ENCODE measurements around the gene TMEM156. TPM values are rescaled to one million over a fixed set of nuclear protein-coding genes. Genes with fewer than 3 reads are reported as not detected.

The TMEM156 gene
- total and polyA plus RNA-seq, 2 donors: 15.0 to 23.7 TPM

DNA sequence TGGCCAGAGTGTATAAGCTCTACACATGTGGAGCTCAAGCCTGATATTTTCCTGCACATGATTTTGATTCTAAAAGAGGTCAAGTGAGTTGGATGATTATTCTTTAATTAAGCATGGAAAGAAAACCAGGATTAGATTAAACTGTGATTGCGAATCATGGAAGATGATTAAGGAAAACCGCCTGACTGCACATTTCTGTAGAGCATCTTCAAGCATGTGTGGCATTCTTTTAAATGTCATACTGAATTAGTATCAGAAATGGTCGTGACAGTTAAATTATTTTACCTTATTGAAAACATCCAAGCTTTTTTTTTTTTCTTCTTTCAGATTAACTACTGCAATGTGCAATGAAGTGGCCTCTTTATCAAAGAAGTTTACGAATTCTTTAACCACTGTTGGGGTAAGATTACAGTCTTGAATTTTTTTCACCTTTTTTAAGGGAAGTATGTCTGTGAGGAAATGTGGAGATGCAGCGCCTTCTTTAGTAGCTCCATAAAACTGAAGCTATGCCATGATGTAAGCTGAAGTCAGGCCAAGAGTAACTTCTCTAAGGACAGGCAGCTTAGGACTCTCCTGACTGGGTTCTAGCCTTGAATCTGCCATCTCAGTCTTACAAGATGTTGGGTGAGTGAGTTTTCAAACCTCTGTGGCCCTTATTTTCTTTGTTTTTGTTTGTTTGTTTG, 96.7 kb downstream of the TMEM156 start:
- WGBS: 95% methylated on average over 5 of the region's 5 CpGs

DNA sequence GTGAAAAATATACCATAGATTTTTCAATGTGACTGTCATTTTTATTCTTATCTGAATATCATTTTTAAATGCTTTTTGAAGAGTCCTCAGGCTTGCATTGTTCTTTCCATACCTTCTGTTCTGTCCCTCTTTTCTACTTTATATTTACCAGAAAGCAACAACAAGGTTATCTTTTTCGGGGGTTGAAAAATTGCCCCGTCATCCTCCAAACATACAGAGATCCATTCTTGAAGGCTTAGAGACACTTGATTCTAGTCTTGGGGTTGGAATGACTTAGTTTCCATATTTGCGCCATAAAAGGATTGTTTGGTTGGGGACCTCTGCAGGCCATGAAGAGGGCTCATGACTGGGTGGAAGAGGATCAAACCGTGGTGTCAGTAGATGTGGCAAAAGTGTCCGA, 101.1 kb downstream of the TMEM156 start:
- no peaks in the 10 kb centered on the region for H3K27me3 ChIP-seq (ENCODE audit: control insufficient read depth in 2 of 2, insufficient read depth in 1 of 2, low read length in 1 of 2)
- DNase-seq (ENCODE audit: low read depth in 6 of 9, low spot score in 9 of 9): no peak
- no peak overlapping the region for H3K4me3 ChIP-seq (ENCODE audit: low read length in 2 of 2)
- WGBS: 79% methylated on average over 5 of the region's 5 CpGs
- H3K36me3 ChIP-seq (ENCODE audit: control insufficient read depth in 2 of 2, insufficient read depth in 2 of 2, low read length in 1 of 2): no peaks in the 10 kb centered on the region
- H3K9me3 ChIP-seq (ENCODE audit: control insufficient read depth in 2 of 2, insufficient read depth in 1 of 2, low read length in 1 of 2): no peaks in the 10 kb centered on the region
- H3K27ac ChIP-seq (ENCODE audit: low read depth in 1 of 2, low read length in 1 of 2): no peak overlapping the region
- no peaks in the 10 kb centered on the region for H3K4me1 ChIP-seq (ENCODE audit: control insufficient read depth in 2 of 2, insufficient read depth in 2 of 2, low read length in 2 of 2)

More for the DNA sequence above, 96.7 kb downstream of the TMEM156 start:
- Histone ChIP-seq H3K9me3 (ENCODE audit: control insufficient read depth in 2 of 2, insufficient read depth in 1 of 2, low read length in 1 of 2) (no peaks in the 10 kb centered on the region), H3K4me1 (ENCODE audit: control insufficient read depth in 2 of 2, insufficient read depth in 2 of 2, low read length in 2 of 2) (no peaks in the 10 kb centered on the region), H3K27me3 (ENCODE audit: control insufficient read depth in 2 of 2, insufficient read depth in 1 of 2, low read length in 1 of 2) (no peaks in the 10 kb centered on the region), H3K4me3 (ENCODE audit: low read length in 2 of 2) (no peak overlapping the region), H3K36me3 (ENCODE audit: control insufficient read depth in 2 of 2, insufficient read depth in 2 of 2, low read length in 1 of 2) (no peaks in the 10 kb centered on the region), H3K27ac (ENCODE audit: low read depth in 1 of 2, low read length in 1 of 2) (no peak overlapping the region)
- DNase-seq (ENCODE audit: low read depth in 6 of 9, low spot score in 9 of 9): no peak

DNA sequence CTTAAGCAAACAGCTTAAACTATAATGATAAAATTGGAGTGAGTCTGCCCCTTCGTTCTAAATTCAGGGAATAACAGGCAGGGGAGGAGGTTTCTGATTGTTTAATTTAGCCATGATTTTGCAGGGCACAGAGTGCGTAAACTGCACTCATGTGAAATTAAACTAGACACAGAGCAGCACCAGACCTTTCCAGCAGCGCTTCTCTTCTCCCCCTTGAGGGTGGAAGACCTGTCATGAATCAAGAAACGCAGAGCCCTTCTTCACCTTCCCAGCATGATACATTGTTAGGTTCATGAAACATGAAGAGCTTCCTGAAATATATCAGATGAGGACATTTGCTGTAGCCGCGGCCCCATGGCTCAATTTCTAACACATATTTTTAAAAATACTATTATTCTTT, 101.5 kb downstream of the TMEM156 start:
- Histone ChIP-seq H3K4me1 (ENCODE audit: control insufficient read depth in 2 of 2, insufficient read depth in 2 of 2, low read length in 2 of 2) (no peaks in the 10 kb centered on the region), H3K9me3 (ENCODE audit: control insufficient read depth in 2 of 2, insufficient read depth in 1 of 2, low read length in 1 of 2) (no peaks in the 10 kb centered on the region), H3K27ac (ENCODE audit: low read depth in 1 of 2, low read length in 1 of 2) (no peak overlapping the region), H3K36me3 (ENCODE audit: control insufficient read depth in 2 of 2, insufficient read depth in 2 of 2, low read length in 1 of 2) (no peaks in the 10 kb centered on the region), H3K27me3 (ENCODE audit: control insufficient read depth in 2 of 2, insufficient read depth in 1 of 2, low read length in 1 of 2) (no peaks in the 10 kb centered on the region), H3K4me3 (ENCODE audit: low read length in 2 of 2) (no peak overlapping the region)
- no peak for DNase-seq (ENCODE audit: low read depth in 6 of 9, low spot score in 9 of 9)
- WGBS: 96% methylated on average over 6 of the region's 6 CpGs

DNA sequence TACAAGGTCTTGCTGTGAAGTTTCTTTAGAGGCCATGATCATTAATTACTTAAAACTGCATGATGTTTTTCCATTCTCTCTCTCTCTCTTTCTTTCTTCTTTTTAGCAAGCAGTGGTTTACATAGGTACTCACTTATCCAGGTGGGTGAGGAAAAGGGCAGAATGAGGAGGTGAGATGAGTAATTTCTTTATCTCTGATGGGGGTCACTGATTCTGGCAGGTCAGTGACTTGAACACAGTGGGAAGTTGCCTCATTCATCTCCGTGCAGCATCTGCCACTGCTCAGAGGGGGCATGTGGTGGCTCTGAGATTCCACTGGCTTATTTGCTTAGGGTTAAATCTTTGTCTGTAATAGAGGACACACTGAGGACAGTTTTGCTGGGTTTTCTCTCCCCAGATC, 102.0 kb downstream of the TMEM156 start:
- no peaks in the 10 kb centered on the region for H3K9me3 ChIP-seq (ENCODE audit: control insufficient read depth in 2 of 2, insufficient read depth in 1 of 2, low read length in 1 of 2)
- no peak for DNase-seq (ENCODE audit: low read depth in 6 of 9, low spot score in 9 of 9)
- WGBS: 85% methylated on average over 1 of the region's 1 CpG
- no peaks in the 10 kb centered on the region for H3K27me3 ChIP-seq (ENCODE audit: control insufficient read depth in 2 of 2, insufficient read depth in 1 of 2, low read length in 1 of 2)
- no peaks in the 10 kb centered on the region for H3K36me3 ChIP-seq (ENCODE audit: control insufficient read depth in 2 of 2, insufficient read depth in 2 of 2, low read length in 1 of 2)
- H3K4me3 ChIP-seq (ENCODE audit: low read length in 2 of 2): no peak overlapping the region
- no peak overlapping the region for H3K27ac ChIP-seq (ENCODE audit: low read depth in 1 of 2, low read length in 1 of 2)
- H3K4me1 ChIP-seq (ENCODE audit: control insufficient read depth in 2 of 2, insufficient read depth in 2 of 2, low read length in 2 of 2): no peaks in the 10 kb centered on the region

DNA sequence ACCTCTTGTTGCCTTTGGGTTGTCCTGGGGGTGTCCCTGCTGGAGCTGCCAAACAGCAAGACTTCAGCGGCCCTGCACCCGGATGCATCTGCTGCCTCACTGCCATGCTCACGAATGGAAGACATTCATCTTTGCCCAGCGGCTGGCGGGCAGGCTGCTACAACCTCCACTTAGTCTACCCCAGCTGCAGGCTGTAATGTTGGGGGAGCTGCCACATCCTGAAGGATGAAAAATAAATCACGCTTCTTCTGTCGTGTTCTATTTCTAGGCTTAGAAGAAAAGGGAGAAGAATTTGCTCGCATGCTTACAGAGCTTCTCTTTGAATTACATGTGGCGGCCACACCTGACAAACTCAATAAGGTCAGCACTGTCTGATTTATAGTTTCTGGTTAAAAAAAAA, 103.2 kb downstream of the TMEM156 start:
- Histone ChIP-seq H3K36me3 (ENCODE audit: control insufficient read depth in 2 of 2, insufficient read depth in 2 of 2, low read length in 1 of 2) (no peaks in the 10 kb centered on the region), H3K4me3 (ENCODE audit: low read length in 2 of 2) (no peak overlapping the region), H3K27ac (ENCODE audit: low read depth in 1 of 2, low read length in 1 of 2) (no peak overlapping the region), H3K4me1 (ENCODE audit: control insufficient read depth in 2 of 2, insufficient read depth in 2 of 2, low read length in 2 of 2) (no peaks in the 10 kb centered on the region), H3K27me3 (ENCODE audit: control insufficient read depth in 2 of 2, insufficient read depth in 1 of 2, low read length in 1 of 2) (no peaks in the 10 kb centered on the region), H3K9me3 (ENCODE audit: control insufficient read depth in 2 of 2, insufficient read depth in 1 of 2, low read length in 1 of 2) (no peaks in the 10 kb centered on the region)
- no peak for DNase-seq (ENCODE audit: low read depth in 6 of 9, low spot score in 9 of 9)
- WGBS: 94% methylated on average over 9 of the region's 9 CpGs

DNA sequence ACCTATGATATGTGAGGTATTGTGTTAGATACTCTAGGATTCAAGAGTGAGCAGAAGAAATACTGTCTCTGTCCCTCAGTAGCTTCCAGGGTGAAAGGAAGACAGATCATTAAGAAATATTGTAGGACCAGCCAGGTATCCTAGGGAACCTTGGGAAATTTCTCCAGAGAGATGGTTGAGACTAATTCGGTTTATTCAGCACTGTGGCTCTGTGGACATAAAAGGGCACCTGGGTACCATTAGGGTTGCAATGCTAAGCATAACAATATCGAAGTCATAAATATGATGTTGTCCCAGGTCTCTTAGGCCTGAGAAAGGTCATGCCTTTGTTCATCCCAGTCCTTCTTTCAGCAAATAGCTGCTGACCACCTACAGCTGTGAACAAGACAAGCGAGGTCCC, 103.6 kb downstream of the TMEM156 start:
- no peaks in the 10 kb centered on the region for H3K36me3 ChIP-seq (ENCODE audit: control insufficient read depth in 2 of 2, insufficient read depth in 2 of 2, low read length in 1 of 2)
- H3K27ac ChIP-seq (ENCODE audit: low read depth in 1 of 2, low read length in 1 of 2): no peak overlapping the region
- no peaks in the 10 kb centered on the region for H3K9me3 ChIP-seq (ENCODE audit: control insufficient read depth in 2 of 2, insufficient read depth in 1 of 2, low read length in 1 of 2)
- H3K4me1 ChIP-seq (ENCODE audit: control insufficient read depth in 2 of 2, insufficient read depth in 2 of 2, low read length in 2 of 2): no peaks in the 10 kb centered on the region
- no peak for DNase-seq (ENCODE audit: low read depth in 6 of 9, low spot score in 9 of 9)
- no peaks in the 10 kb centered on the region for H3K27me3 ChIP-seq (ENCODE audit: control insufficient read depth in 2 of 2, insufficient read depth in 1 of 2, low read length in 1 of 2)
- H3K4me3 ChIP-seq (ENCODE audit: low read length in 2 of 2): no peak overlapping the region
- 96% methylated on average over 3 of the region's 3 CpGs for WGBS

DNA sequence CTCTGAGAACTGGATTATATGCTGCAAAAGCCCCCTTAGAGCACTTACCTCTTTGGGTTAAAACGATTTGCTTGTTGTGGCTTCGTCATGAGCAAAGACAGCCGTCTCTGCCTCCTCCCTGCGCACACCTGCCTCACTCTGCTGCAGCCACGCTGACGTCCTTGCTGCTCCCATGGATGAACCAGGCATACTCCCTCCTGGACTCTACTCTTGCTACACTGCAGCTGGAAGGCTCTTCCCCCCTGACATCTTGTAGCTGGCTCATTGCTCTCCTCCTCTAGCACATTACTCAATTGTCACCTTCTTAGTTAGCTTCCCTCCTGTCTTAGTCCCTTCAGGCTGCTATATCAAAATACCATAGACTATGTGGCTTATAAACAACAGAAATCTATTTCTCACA, 105.3 kb downstream of the TMEM156 start:
- H3K36me3 ChIP-seq (ENCODE audit: control insufficient read depth in 2 of 2, insufficient read depth in 2 of 2, low read length in 1 of 2): no peaks in the 10 kb centered on the region
- H3K27me3 ChIP-seq (ENCODE audit: control insufficient read depth in 2 of 2, insufficient read depth in 1 of 2, low read length in 1 of 2): no peaks in the 10 kb centered on the region
- 89% methylated on average over 6 of the region's 6 CpGs for WGBS
- DNase-seq (ENCODE audit: low read depth in 6 of 9, low spot score in 9 of 9): no peak
- no peaks in the 10 kb centered on the region for H3K4me1 ChIP-seq (ENCODE audit: control insufficient read depth in 2 of 2, insufficient read depth in 2 of 2, low read length in 2 of 2)
- H3K9me3 ChIP-seq (ENCODE audit: control insufficient read depth in 2 of 2, insufficient read depth in 1 of 2, low read length in 1 of 2): no peaks in the 10 kb centered on the region
- no peak overlapping the region for H3K27ac ChIP-seq (ENCODE audit: low read depth in 1 of 2, low read length in 1 of 2)
- H3K4me3 ChIP-seq (ENCODE audit: low read length in 2 of 2): no peak overlapping the region

DNA sequence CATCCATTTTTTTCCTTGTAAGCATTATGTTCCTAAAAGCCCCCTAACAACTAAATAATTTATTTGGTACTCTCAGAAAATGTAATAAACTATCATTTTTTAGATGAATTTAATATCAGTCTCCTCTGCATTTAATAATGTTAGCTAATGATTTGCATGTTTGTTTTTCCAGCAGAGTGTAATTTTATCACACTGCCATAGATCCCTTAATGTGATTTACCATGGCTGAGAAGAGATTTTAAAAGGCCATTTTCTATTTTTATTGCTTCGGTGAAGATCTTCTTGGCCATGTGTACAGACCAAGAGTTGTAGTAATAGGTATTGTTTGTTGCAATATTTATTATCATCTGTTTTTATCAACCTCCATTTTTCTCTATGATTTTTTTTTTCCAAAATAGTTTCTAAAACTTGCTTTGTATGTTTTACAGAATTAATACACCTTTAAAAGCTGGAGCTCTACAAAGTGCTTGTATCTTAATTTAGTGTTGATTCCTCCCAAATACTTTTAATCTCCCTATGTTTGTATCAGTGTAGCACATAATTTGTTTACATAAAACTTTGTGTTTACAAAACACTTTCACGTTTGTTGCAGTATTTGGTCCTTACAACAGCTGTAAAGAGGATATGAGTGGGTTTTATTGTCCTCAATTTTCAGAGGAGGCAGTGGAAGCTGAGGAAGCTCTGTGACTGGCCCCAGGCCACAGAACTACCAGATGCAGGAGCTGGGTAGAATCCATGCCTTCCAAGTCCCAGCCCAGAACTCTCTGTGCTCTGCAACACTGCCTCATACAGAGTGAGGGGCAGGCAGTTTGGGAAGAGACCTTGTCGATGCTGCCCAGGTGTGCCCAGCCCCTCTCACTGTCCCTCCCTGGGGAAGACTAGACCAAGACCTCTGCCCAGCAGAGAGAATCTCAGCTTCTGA, 106.5 kb downstream of the TMEM156 start:
- H3K4me1 ChIP-seq (ENCODE audit: control insufficient read depth in 2 of 2, insufficient read depth in 2 of 2, low read length in 2 of 2): no peaks in the 10 kb centered on the region
- no peak overlapping the region for H3K4me3 ChIP-seq (ENCODE audit: low read length in 2 of 2)
- no peaks in the 10 kb centered on the region for H3K36me3 ChIP-seq (ENCODE audit: control insufficient read depth in 2 of 2, insufficient read depth in 2 of 2, low read length in 1 of 2)
- 94% methylated on average over 3 of the region's 3 CpGs for WGBS
- DNase-seq (ENCODE audit: low read depth in 6 of 9, low spot score in 9 of 9): no peak
- no peak overlapping the region for H3K27ac ChIP-seq (ENCODE audit: low read depth in 1 of 2, low read length in 1 of 2)
- no peaks in the 10 kb centered on the region for H3K9me3 ChIP-seq (ENCODE audit: control insufficient read depth in 2 of 2, insufficient read depth in 1 of 2, low read length in 1 of 2)
- H3K27me3 ChIP-seq (ENCODE audit: control insufficient read depth in 2 of 2, insufficient read depth in 1 of 2, low read length in 1 of 2): no peaks in the 10 kb centered on the region

DNA sequence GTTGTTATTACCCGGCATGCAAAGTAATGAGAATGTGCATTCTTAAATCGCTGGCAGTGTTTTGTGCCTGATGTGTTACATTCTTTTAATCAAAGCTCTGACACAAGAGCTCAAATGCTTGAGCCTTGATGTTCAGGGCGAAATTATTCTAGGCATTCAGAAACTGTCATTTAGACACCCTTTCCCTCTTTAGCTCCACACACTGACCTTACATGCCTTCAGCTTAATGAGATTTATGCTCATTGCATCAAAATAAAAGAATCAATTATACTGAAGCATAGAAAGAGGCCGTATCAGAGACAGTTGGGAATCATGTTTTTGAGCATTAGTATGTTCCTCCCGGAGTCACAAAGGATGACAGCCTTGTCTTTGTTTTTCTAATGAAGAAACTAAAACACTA, 107.9 kb downstream of the TMEM156 start:
- Histone ChIP-seq H3K9me3 (ENCODE audit: control insufficient read depth in 2 of 2, insufficient read depth in 1 of 2, low read length in 1 of 2) (no peaks in the 10 kb centered on the region), H3K36me3 (ENCODE audit: control insufficient read depth in 2 of 2, insufficient read depth in 2 of 2, low read length in 1 of 2) (no peaks in the 10 kb centered on the region), H3K27ac (ENCODE audit: low read depth in 1 of 2, low read length in 1 of 2) (no peak overlapping the region), H3K27me3 (ENCODE audit: control insufficient read depth in 2 of 2, insufficient read depth in 1 of 2, low read length in 1 of 2) (no peaks in the 10 kb centered on the region), H3K4me1 (ENCODE audit: control insufficient read depth in 2 of 2, insufficient read depth in 2 of 2, low read length in 2 of 2) (no peaks in the 10 kb centered on the region), H3K4me3 (ENCODE audit: low read length in 2 of 2) (no peak overlapping the region)
- 85% methylated on average over 5 of the region's 5 CpGs for WGBS
- DNase-seq (ENCODE audit: low read depth in 6 of 9, low spot score in 9 of 9): no peak
